Fibroblast of lung (primary cell): ENCODE data around the gene EFR3B. TPM values are rescaled to one million over a fixed set of nuclear protein-coding genes. Genes with fewer than 3 reads are reported as not detected.
"Not testable (repeated sequence)": the region's sequence is repeated elsewhere in the genome, so short reads cannot be mapped to it uniquely, and the experiment has no call there.

Experiments used
- DNase-seq, 2 donors: peaks; one replicate each; pipeline versions ENCODE4 v3.0.0 to v3.0.0-alpha.2; 2010; ENCODE audit warnings: low read depth in 2 of 2
- H2AFZ ChIP-seq: 2 replicates; pipeline ENCODE4 v1.5.1; 2012; ENCODE audit warnings: low read length, control low read depth, inconsistent platforms
- H3K27ac ChIP-seq: 2 replicates; pipeline ENCODE4 v1.5.1; 2011; ENCODE audit warnings: low read length, control low read depth; ENCODE audit not compliant: insufficient read depth
- H3K27me3 ChIP-seq: 2 replicates; pipeline ENCODE4 v1.5.1; 2011; ENCODE audit warnings: mild to moderate bottlenecking, low read length; ENCODE audit not compliant: control insufficient read depth, insufficient read depth
- H3K36me3 ChIP-seq: 2 replicates; pipeline ENCODE4 v1.5.1; 2011; ENCODE audit warnings: low read length; ENCODE audit not compliant: control insufficient read depth, insufficient read depth
- H3K4me1 ChIP-seq: 2 replicates; pipeline ENCODE4 v1.5.1; 2011; ENCODE audit warnings: low read length; ENCODE audit not compliant: control insufficient read depth, insufficient read depth; ENCODE audit errors: extremely low read depth
- H3K4me2 ChIP-seq: 2 replicates; pipeline ENCODE4 v1.5.1; 2011; ENCODE audit warnings: low read length, control low read depth; ENCODE audit not compliant: insufficient read depth; ENCODE audit errors: extremely low read depth
- H3K4me3 ChIP-seq, 4 experiments: fragments of 200-600 bp in 1 of 4; sonication (generic) in 1 of 4; replicated peaks in 1 of 4; 2 replicates each; pipeline ENCODE4 v1.5.1; 2011 to 2016; ENCODE audit warnings: low read length in 4 of 4, low read depth in 3 of 4, mild to moderate bottlenecking in 3 of 4, control low read depth in 2 of 4, inconsistent platforms in 1 of 4, mixed read lengths in 1 of 4; ENCODE audit not compliant: insufficient read depth in 1 of 4; ENCODE audit errors: control extremely low read depth in 1 of 4
- H3K79me2 ChIP-seq: 2 replicates; pipeline ENCODE4 v1.5.1; 2012; ENCODE audit warnings: mild to moderate bottlenecking, low read length, inconsistent platforms; ENCODE audit not compliant: control insufficient read depth, insufficient read depth
- H3K9ac ChIP-seq: 2 replicates; pipeline ENCODE4 v1.5.1; 2011; ENCODE audit warnings: mild to moderate bottlenecking, low read length, control low read depth; ENCODE audit not compliant: insufficient read depth
- H3K9me3 ChIP-seq: 2 replicates; pipeline ENCODE4 v1.5.1; 2012; ENCODE audit warnings: low read depth, low read length; ENCODE audit not compliant: control insufficient read depth, insufficient read depth
- H4K20me1 ChIP-seq: 2 replicates; pipeline ENCODE4 v1.5.1; 2011; ENCODE audit warnings: low read length; ENCODE audit not compliant: control insufficient read depth, insufficient read depth; ENCODE audit errors: extremely low read depth
- EZH2 ChIP-seq: IDR thresholded peaks from 2 replicates; pipeline ENCODE4 v1.5.1; 2012; ENCODE audit warnings: low read length, control low read depth, mild to moderate bottlenecking; ENCODE audit errors: missing control alignments
- polyA plus RNA-seq, 2 donors: library from polyadenylated mRNA; depleted of rRNA in 1 of 2; stranded (reverse) in 1 of 2; unstranded in 1 of 2; fragments of >200 nt; gene quantifications; 2 replicates each; pipeline ENCODE4 v1.2.1, GENCODE V29; 2011 to 2012; ENCODE audit warnings: missing spikeins in 1 of 2
- total RNA-seq: library from RNA; depleted of rRNA; stranded (reverse); fragments of >200 nt; gene quantifications from 2 replicates; pipeline ENCODE4 v1.2.1, GENCODE V29; 2014
- TF ChIP-seq, protein P1 (sequence below), 2 donors: IDR thresholded peaks in 1 of 2; conservative IDR thresholded peaks in 1 of 2; 1 replicate in 1 of 2; 2 replicates in 1 of 2; pipeline ENCODE4 v1.5.1; 2011 to 2012; ENCODE audit warnings: low read length in 2 of 2, control low read depth in 1 of 2, inconsistent platforms in 1 of 2, low read depth in 1 of 2, mild to moderate bottlenecking in 1 of 2

The EFR3B gene
- total and polyA plus RNA-seq, 2 donors (not counting 1 experiment from before 2014, with no cell fraction given) = 0.03 to 0.50 TPM

DNA sequence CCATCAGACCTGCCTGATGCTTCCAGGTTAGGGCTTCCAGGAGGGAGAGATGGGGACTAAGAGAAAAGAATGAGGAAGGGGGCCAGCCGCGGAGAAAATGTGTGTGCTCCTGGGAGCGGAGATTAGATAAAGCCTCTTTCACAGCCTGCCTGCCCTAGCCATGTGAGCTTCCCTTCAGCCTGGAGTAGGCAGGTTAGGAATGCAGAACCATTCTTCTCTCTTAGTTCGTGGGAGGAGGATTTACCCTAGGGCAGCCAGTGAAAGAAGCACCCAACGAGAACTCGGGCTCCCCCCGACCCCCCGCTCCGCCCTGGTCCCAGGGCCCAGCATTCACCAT, 90.4 kb downstream of the EFR3B start:
- Histone ChIP-seq H2AFZ (no peak overlapping the region), H3K4me3 (no peak overlapping the region), H3K4me2 (no peak overlapping the region)

DNA sequence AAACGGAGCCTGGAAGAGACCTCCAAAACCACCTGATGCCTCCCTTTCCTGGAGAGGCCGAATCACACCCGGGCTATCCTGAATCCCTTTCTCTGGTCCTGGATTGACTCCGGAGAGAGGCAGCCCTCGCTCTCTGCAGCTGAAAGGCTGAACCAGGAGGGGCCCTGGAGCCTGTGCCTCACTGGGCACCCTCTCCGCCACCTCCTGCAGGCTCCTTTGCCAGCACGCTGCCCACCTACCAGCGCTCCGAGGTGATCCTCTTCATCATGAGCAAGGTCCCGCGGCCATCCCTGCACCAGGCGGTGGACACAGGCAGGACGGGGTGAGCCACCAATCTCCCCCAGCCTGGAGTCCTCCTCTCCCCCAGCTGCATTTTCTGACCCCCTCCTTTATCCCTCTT, 90.8 kb downstream of the EFR3B start:
- Histone ChIP-seq H3K4me1 (peaks cover 4% of the 10 kb centered on the region), H3K79me2 (no peaks in the 10 kb centered on the region), H3K4me2 (no peak overlapping the region), H3K27me3 (peaks cover 2% of the 10 kb centered on the region), H3K9ac (no peak overlapping the region), H3K36me3 (no peaks in the 10 kb centered on the region), H3K4me3 (no peak overlapping the region), H2AFZ (no peak overlapping the region), H3K9me3 (no peaks in the 10 kb centered on the region), H3K27ac (no peak overlapping the region), H4K20me1 (no peaks in the 10 kb centered on the region)
- DNase-seq = no peak
- no peak for TF ChIP-seq EZH2
- TF ChIP-seq, protein P1, sequence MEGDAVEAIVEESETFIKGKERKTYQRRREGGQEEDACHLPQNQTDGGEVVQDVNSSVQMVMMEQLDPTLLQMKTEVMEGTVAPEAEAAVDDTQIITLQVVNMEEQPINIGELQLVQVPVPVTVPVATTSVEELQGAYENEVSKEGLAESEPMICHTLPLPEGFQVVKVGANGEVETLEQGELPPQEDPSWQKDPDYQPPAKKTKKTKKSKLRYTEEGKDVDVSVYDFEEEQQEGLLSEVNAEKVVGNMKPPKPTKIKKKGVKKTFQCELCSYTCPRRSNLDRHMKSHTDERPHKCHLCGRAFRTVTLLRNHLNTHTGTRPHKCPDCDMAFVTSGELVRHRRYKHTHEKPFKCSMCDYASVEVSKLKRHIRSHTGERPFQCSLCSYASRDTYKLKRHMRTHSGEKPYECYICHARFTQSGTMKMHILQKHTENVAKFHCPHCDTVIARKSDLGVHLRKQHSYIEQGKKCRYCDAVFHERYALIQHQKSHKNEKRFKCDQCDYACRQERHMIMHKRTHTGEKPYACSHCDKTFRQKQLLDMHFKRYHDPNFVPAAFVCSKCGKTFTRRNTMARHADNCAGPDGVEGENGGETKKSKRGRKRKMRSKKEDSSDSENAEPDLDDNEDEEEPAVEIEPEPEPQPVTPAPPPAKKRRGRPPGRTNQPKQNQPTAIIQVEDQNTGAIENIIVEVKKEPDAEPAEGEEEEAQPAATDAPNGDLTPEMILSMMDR (conservative IDR thresholded peaks at IDR 0.05 in 1 of 2, IDR thresholded peaks at IDR 0.05 in 1 of 2; ENCODE audit: low read depth in 1 of 2, low read length in 2 of 2) = no peak

More for the DNA sequence above, 90.4 kb downstream of the EFR3B start:
- no peaks in the 10 kb centered on the region for H3K79me2 ChIP-seq
- no peaks in the 10 kb centered on the region for H3K9me3 ChIP-seq
- no peak overlapping the region for H3K27ac ChIP-seq
- no peak for TF ChIP-seq EZH2
- TF ChIP-seq, protein P1 (conservative IDR thresholded peaks at IDR 0.05 in 1 of 2, IDR thresholded peaks at IDR 0.05 in 1 of 2; ENCODE audit: low read depth in 1 of 2, low read length in 2 of 2) = no peak
- peaks cover 2% of the 10 kb centered on the region for H3K27me3 ChIP-seq
- H3K9ac ChIP-seq = no peak overlapping the region
- no peaks in the 10 kb centered on the region for H3K36me3 ChIP-seq
- H3K4me1 ChIP-seq = peaks cover 7% of the 10 kb centered on the region
- no peaks in the 10 kb centered on the region for H4K20me1 ChIP-seq
- peak in 1 of 2 donors; percentile 3 for DNase-seq

DNA sequence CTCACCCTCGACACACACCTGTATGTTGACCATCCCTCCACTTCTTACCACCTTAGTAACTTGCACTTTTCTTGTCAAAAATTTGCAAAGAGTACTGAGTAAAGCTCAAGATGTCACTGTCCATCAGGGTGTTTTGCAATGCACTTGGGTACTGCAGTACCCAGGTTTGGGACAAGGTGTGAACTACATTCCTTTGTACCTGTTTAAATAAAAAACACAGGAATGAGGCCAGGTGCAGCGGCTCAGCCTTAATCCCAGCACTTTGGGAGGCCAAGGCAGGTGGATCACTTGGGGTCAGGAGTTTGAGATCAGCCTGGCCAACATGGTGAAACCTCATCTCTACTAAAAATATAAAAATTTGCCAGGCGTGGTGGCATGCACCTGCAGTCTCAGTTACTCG, 98.7 kb downstream of the EFR3B start:
- DNase-seq, H3K4me1 ChIP-seq: not testable (repeated sequence)

More for the DNA sequence above, 98.7 kb downstream of the EFR3B start:
- not testable (repeated sequence) for H3K4me2 ChIP-seq, H3K4me3 ChIP-seq, H3K9ac ChIP-seq, H3K36me3 ChIP-seq, H4K20me1 ChIP-seq, H3K27me3 ChIP-seq, H2AFZ ChIP-seq, H3K79me2 ChIP-seq, H3K27ac ChIP-seq, H3K9me3 ChIP-seq
